CD4-positive, CD25-positive, alpha-beta regulatory T cell (primary cell): ENCODE data around the gene PLEKHN1. TPM values are rescaled to one million over a fixed set of nuclear protein-coding genes. Genes with fewer than 3 reads are reported as not detected.

ENCODE experiments used
- ATAC-seq, 2 donors: fragments of 150-1000 bp; cut with Tn5 transposase; one replicate each; pipeline ENCODE4 v1.10.0; 2021; ENCODE audit warnings: low read depth in 2 of 2, moderate number of reproducible peaks in 2 of 2, moderate library complexity in 1 of 2
- DNase-seq, 3 donors: peaks; one replicate each; pipeline versions ENCODE4 v3.0.0 to v3.0.0-alpha.2; 2012 to 2022; ENCODE audit warnings: mixed read lengths in 1 of 3
- H3K27ac ChIP-seq: one replicate; pipeline ENCODE4 v1.7.0; 2013; ENCODE audit warnings: mild to moderate bottlenecking, low read length; ENCODE audit not compliant: insufficient read depth, poor library complexity, severe bottlenecking
- H3K27me3 ChIP-seq: one replicate; pipeline ENCODE4 v1.7.0; 2013; ENCODE audit warnings: low read length; ENCODE audit not compliant: control insufficient read depth, insufficient read depth
- H3K36me3 ChIP-seq: one replicate; pipeline ENCODE4 v1.7.0; 2013; ENCODE audit warnings: mild to moderate bottlenecking, low read length, moderate library complexity; ENCODE audit not compliant: control insufficient read depth, insufficient read depth
- H3K4me1 ChIP-seq: 2 replicates; pipeline ENCODE4 v1.7.0; 2013; ENCODE audit warnings: mild to moderate bottlenecking, low read length; ENCODE audit not compliant: insufficient read depth, control insufficient read depth, poor library complexity, severe bottlenecking
- H3K4me3 ChIP-seq: one replicate; pipeline ENCODE4 v1.7.0; 2013; ENCODE audit warnings: low read depth, mild to moderate bottlenecking, low read length, moderate library complexity
- H3K9me3 ChIP-seq, 2 experiments: 1 replicate in 1 of 2; 2 replicates in 1 of 2; pipeline ENCODE4 v1.7.0; 2013; ENCODE audit warnings: low read length in 2 of 2, mild to moderate bottlenecking in 1 of 2, moderate library complexity in 1 of 2; ENCODE audit not compliant: control insufficient read depth in 2 of 2
- H3K27ac Mint-ChIP-seq, 3 donors: one replicate each; pipeline ENCODE4 v1.8.0; 2020 to 2022; ENCODE audit warnings: mild to moderate bottlenecking in 3 of 3, mixed read lengths in 3 of 3, moderate library complexity in 2 of 3
- H3K27me3 Mint-ChIP-seq: one replicate; pipeline ENCODE4 v1.8.0; 2022; ENCODE audit warnings: mild to moderate bottlenecking, mixed read lengths
- H3K36me3 Mint-ChIP-seq: one replicate; pipeline ENCODE4 v1.8.0; 2020; ENCODE audit warnings: mixed read lengths
- H3K4me1 Mint-ChIP-seq, 4 donors: one replicate each; pipeline ENCODE4 v1.8.0; 2020 to 2022; ENCODE audit warnings: mixed read lengths in 4 of 4, mild to moderate bottlenecking in 1 of 4
- H3K4me3 Mint-ChIP-seq, 4 donors: one replicate each; pipeline ENCODE4 v1.8.0; 2020 to 2022; ENCODE audit warnings: mild to moderate bottlenecking in 4 of 4, mixed read lengths in 4 of 4, moderate library complexity in 3 of 4
- H3K9me3 Mint-ChIP-seq, 7 donors: one replicate each; pipeline ENCODE4 v1.8.0; 2020 to 2022; ENCODE audit warnings: mixed read lengths in 7 of 7, mild to moderate bottlenecking in 3 of 7, moderate library complexity in 2 of 7
- polyA plus RNA-seq, 4 donors: library from polyadenylated mRNA; unstranded; fragments of 300-500 nt; fragmentation: Illumina TruSeq; gene quantifications; one replicate each; pipeline ENCODE4 v1.2.3, GENCODE V29; 2021
- total RNA-seq: library from RNA; stranded (reverse); gene quantifications from one replicate; pipeline ENCODE4 v1.2.3, GENCODE V29; 2022

The PLEKHN1 gene
- total and polyA plus RNA-seq, 5 donors from 2014 or later = 0.39 to 2.5 (median 0.61) TPM; not detected in 2

DNA sequence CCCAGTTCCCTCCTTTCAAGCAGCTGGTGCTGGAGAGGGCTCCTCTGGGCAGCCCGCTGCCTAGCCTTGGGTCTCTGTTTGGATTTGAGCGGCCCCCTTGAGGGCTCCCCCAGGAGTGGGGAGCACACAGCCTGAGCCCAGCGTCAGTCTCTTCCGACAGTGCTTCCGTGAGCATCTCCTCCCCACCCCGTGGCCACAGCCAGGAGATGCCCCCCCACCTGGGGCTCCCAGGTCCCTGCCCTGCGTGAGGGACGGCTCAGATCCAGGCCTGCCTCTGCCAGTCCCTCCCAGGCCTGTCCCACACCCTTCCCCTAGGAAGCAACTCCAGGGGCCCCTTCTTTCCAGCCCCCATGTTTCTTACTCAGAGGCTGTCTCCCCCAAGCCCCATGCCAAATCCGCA lies 39.0 kb upstream of the PLEKHN1 start:
- DNase-seq (no peak), ATAC-seq (no peak)
- H3K36me3 Mint-ChIP-seq = no peaks in the 10 kb centered on the region
- Histone ChIP-seq H3K27me3 (peaks cover 2% of the 10 kb centered on the region), H3K36me3 (no peaks in the 10 kb centered on the region), H3K4me3 (no peak overlapping the region), H3K27ac (no peak overlapping the region), H3K9me3 (no peaks in the 10 kb centered on the region), H3K4me1 (peaks cover 23% of the 10 kb centered on the region)
- H3K27me3 Mint-ChIP-seq = peaks cover 46% of the 10 kb centered on the region
- no peak overlapping the region for H3K4me3 Mint-ChIP-seq
- H3K4me1 Mint-ChIP-seq = peaks cover 0 to 16% (median 7%) of the 10 kb centered on the region in 4 donors
- H3K9me3 Mint-ChIP-seq = peaks cover 0 to 1% (median 0%) of the 10 kb centered on the region in 7 donors
- no peak overlapping the region for H3K27ac Mint-ChIP-seq

DNA sequence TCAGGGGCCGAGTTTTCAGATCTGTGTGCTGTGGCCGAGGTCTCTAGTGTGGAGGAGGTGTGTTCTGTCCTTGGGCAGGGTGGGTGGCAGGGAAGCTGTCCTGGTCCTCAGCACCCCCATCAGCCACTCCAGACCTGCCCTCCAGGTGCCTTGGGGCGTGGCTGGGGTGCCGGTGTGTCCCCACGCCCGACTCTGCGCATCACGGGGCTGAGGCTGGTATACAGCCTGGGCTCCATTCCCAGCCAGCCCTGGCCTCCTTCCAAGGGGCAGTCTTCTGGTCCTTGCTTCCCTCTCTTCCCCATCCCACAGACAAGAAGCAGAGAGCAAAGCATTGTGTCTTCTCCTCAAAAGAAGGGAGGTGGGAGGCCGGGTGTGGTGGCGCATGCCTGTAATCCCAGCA lies 38.5 kb upstream of the PLEKHN1 start:
- H3K4me1 Mint-ChIP-seq = peaks cover 0 to 16% (median 7%) of the 10 kb centered on the region in 4 donors
- peaks cover 44% of the 10 kb centered on the region for H3K27me3 Mint-ChIP-seq
- peaks cover 0 to 1% (median 0%) of the 10 kb centered on the region in 7 donors for H3K9me3 Mint-ChIP-seq
- no peaks in the 10 kb centered on the region for H3K36me3 Mint-ChIP-seq
- Histone ChIP-seq H3K9me3 (no peaks in the 10 kb centered on the region), H3K27me3 (peaks cover 2% of the 10 kb centered on the region), H3K36me3 (no peaks in the 10 kb centered on the region), H3K27ac (no peak overlapping the region), H3K4me1 (peaks cover 23% of the 10 kb centered on the region), H3K4me3 (no peak overlapping the region)
- ATAC-seq = no peak
- no peak overlapping the region for H3K4me3 Mint-ChIP-seq
- no peak overlapping the region for H3K27ac Mint-ChIP-seq
- DNase-seq = no peak

DNA sequence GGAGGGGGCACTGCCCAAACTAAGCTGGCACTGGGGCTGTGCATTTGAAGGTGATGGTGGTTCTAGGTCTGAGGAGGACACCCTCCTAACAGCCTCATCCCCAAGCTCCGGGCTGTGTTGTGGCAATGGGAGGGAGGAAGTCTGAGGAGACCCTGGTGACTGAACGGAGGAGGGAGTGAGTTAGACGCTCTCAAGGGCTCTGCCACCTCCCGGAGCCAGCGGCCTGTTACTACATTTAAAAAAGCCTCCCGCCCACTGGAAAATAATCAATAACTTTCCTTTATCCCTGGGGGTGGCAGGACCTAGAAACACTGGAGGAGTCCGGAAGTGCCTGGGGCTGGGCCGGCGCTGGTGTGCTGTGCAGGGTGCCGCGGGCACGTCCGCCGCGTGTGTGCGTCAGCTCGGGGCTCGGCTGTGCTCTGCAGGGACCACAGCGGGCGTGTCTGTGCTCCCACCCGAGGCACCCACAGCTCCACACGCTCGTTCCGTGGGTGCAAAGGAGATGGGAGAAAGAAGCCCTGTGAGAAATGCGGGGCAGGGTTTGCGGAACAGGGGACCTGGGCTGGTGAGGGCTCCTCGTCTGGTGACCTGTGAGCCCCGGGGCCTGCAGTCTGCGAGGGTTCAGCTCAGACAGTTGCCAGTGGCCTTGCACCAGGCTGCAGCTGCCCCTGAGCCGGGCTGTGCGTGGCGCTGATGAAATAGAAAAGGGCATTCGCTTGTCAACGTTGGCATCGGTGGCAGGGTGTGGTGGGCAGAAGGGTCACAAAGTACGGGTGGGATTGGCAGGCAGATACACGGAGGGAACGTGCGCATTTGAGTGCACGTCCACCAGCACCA lies 37.2 kb upstream of the PLEKHN1 start:
- Mint-ChIP-seq H3K4me1 (peaks cover 0 to 9% (median 3%) of the 10 kb centered on the region in 4 donors), H3K9me3 (no peaks in the 10 kb centered on the region), H3K27ac (peak overlapping the region in 1 of 3 donors; percentile 38), H3K27me3 (peaks cover 39% of the 10 kb centered on the region), H3K36me3 (no peaks in the 10 kb centered on the region), H3K4me3 (no peak overlapping the region)
- no peak overlapping the region for H3K4me3 ChIP-seq
- no peak overlapping the region for H3K27ac ChIP-seq
- no peaks in the 10 kb centered on the region for H3K36me3 ChIP-seq
- ATAC-seq (no peak), DNase-seq (no peak)
- H3K4me1 ChIP-seq = peaks cover 14% of the 10 kb centered on the region
- H3K9me3 ChIP-seq = no peaks in the 10 kb centered on the region
- peaks cover 2% of the 10 kb centered on the region for H3K27me3 ChIP-seq

DNA sequence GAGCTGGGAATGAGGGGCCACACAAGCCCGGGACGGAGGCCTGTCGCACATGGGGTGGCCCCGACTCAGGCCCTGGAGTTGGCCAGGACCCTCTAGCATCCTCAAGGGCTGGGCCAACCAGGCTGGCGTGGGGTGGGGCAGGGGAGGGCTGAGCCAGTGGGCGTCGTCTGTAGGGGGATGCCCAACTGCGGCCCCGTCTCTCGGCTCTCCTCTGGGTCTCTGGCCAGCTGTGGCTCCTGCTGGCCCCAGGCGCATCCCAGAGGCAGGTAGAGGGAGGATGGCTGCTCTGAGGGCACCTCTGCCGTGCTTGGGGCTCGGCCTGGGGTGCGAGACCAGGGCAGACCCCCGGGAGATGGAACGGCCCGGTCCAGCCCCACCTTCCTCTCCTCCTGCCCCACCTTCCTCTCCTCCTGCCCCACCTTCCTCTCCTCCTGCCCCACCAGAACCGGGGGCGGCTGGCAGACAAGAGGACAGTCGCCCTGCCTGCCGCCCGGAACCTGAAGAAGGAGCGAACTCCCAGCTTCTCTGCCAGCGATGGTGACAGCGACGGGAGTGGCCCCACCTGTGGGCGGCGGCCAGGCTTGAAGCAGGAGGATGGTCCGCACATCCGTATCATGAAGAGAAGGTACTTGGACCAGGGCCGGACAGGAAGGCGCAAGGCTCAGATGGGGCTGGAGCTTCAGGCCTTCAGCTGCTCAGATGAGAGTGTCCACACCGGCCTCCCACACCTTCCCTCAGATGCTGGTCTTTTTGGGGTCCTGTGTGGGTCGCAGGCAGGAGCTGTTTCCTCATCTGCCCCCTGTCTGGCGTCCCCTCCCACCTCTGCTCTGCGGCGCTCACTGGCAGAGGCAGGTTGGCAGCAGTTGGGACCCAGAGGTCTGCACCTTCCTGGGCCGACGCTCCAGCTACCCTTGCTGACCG lies 36.3 kb upstream of the PLEKHN1 start:
- Histone ChIP-seq H3K4me1 (peaks cover 8% of the 10 kb centered on the region), H3K27ac (no peak overlapping the region), H3K36me3 (no peaks in the 10 kb centered on the region), H3K9me3 (no peaks in the 10 kb centered on the region), H3K4me3 (no peak overlapping the region), H3K27me3 (peaks cover 2% of the 10 kb centered on the region)
- Mint-ChIP-seq H3K9me3 (no peaks in the 10 kb centered on the region), H3K4me1 (peaks cover 0 to 10% (median 3%) of the 10 kb centered on the region in 4 donors), H3K4me3 (no peak overlapping the region), H3K27ac (no peak overlapping the region), H3K27me3 (peaks cover 39% of the 10 kb centered on the region), H3K36me3 (no peaks in the 10 kb centered on the region)
- no peak for ATAC-seq
- DNase-seq = no peak

- H3K4me1 ChIP-seq = peaks cover 3% of the 10 kb centered on the region
- no peaks in the 10 kb centered on the region for H3K36me3 Mint-ChIP-seq
Observed at GRCh38 chr1:930633-931138, 35.6 kb upstream of the PLEKHN1 start.

GRCh38 chr1:931380-932172 lies 34.7 kb upstream of the PLEKHN1 start:
- Mint-ChIP-seq H3K9me3 (no peaks in the 10 kb centered on the region), H3K4me1 (peaks cover 0 to 5% (median under 1%) of the 10 kb centered on the region in 4 donors), H3K4me3 (no peak overlapping the region), H3K27ac (no peak overlapping the region), H3K27me3 (peaks cover 31% of the 10 kb centered on the region), H3K36me3 (no peaks in the 10 kb centered on the region)
- Histone ChIP-seq H3K4me1 (no peaks in the 10 kb centered on the region), H3K36me3 (no peaks in the 10 kb centered on the region), H3K27ac (no peak overlapping the region), H3K9me3 (no peaks in the 10 kb centered on the region), H3K27me3 (no peaks in the 10 kb centered on the region), H3K4me3 (no peak overlapping the region)
- ATAC-seq (no peak), DNase-seq (no peak)

More at GRCh38 chr1:930633-931138, 35.6 kb upstream of the PLEKHN1 start:
- Mint-ChIP-seq H3K4me3 (no peak overlapping the region), H3K9me3 (no peaks in the 10 kb centered on the region), H3K4me1 (peaks cover 0 to 10% (median 3%) of the 10 kb centered on the region in 4 donors), H3K27me3 (peaks cover 40% of the 10 kb centered on the region), H3K27ac (no peak overlapping the region)
- Histone ChIP-seq H3K36me3 (no peaks in the 10 kb centered on the region), H3K9me3 (no peaks in the 10 kb centered on the region), H3K27me3 (peaks cover 2% of the 10 kb centered on the region), H3K27ac (no peak overlapping the region), H3K4me3 (no peak overlapping the region)
- DNase-seq = no peak
- ATAC-seq = no peak

DNA sequence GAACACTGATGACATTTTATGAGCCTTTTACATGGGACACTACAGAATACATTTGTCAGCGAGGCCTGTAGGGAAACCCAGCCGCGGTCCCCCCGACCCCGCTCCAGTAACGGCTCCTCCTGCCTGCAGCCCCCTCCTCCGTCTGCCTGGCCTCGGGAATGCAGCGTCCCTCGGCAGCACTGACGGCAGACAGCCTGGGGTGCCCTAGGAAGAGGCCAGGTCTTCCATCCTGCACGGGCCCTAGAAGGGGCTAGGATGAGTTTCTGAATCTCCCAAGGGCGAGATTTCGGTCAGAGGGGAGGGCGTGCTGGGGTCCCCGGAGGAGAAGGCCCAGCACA lies 34.1 kb upstream of the PLEKHN1 start:
- Mint-ChIP-seq H3K4me3 (no peak overlapping the region), H3K4me1 (peaks cover 0 to 5% (median 0%) of the 10 kb centered on the region in 4 donors), H3K27ac (no peak overlapping the region), H3K27me3 (peaks cover 27% of the 10 kb centered on the region), H3K36me3 (no peaks in the 10 kb centered on the region), H3K9me3 (no peaks in the 10 kb centered on the region)
- ATAC-seq (no peak), DNase-seq (no peak)
- no peaks in the 10 kb centered on the region for H3K36me3 ChIP-seq
- H3K9me3 ChIP-seq = no peaks in the 10 kb centered on the region
- no peaks in the 10 kb centered on the region for H3K4me1 ChIP-seq
- H3K4me3 ChIP-seq = no peak overlapping the region
- H3K27ac ChIP-seq = no peak overlapping the region
- H3K27me3 ChIP-seq = no peaks in the 10 kb centered on the region
